Measurements from ENCODE around the gene PHETA2. TPM values are rescaled to one million over a fixed set of nuclear protein-coding genes. Genes with fewer than 3 reads are reported as not detected.

PHETA2 gene
- total and polyA plus RNA-seq, 2 of the 13 experiments (the other 11 are each of a cell fraction or from before 2014, with no cell fraction given): 0.07 TPM; not detected in 1

GRCh38 chr22:42090596-42091454 is 16.8 kb downstream of the PHETA2 start, which contains the start of gene NDUFA6 (continued):
- TF ChIP-seq ARNTL (CRISPR knock-in tag; IDR thresholded peaks at IDR 0.05) (peak; percentile 56), SMC3 (IDR thresholded peaks at IDR 0.05; ENCODE audit: low read length) (peak; percentile 85; the same call in 1 of the 2 replicates), NFAT5 (CRISPR knock-in tag; IDR thresholded peaks at IDR 0.05) (peak; percentile 69; the same call in 1 of the 2 replicates), SRSF4 (IDR thresholded peaks at IDR 0.05; ENCODE audit: low read depth, low read length, poor library complexity, severe bottlenecking) (no peak), PRDM10 (CRISPR knock-in tag; IDR thresholded peaks at IDR 0.05; ENCODE audit: low read depth) (peak; percentile 95), POLR2G (IDR thresholded peaks at IDR 0.05; ENCODE audit: low read depth, low read length) (peak; percentile 92), CBX1 (IDR thresholded peaks at IDR 0.05; ENCODE audit: low read depth) (peak; percentile 24), FOXP1 (IDR thresholded peaks at IDR 0.05) (no peak), FOXP1 (CRISPR knock-in tag; IDR thresholded peaks at IDR 0.05) (no peak), PBX3 (CRISPR knock-in tag; IDR thresholded peaks at IDR 0.05; ENCODE audit: borderline replicate concordance) (no peak), ARID5B (CRISPR knock-in tag; IDR thresholded peaks at IDR 0.05) (peak; percentile 65), KMT2A (CRISPR knock-in tag; IDR thresholded peaks at IDR 0.05) (peak; percentile 88)
